ENCODE data around the gene PLEK2. TPM values are rescaled to one million over a fixed set of nuclear protein-coding genes. Genes with fewer than 3 reads are reported as not detected.
"Not testable (repeated sequence)": the region's sequence is repeated elsewhere in the genome, so short reads cannot be mapped to it uniquely, and the experiment has no call there.

The PLEK2 gene
- total RNA-seq, 1 experiment from 2014 or later: 0.55 TPM

DNA sequence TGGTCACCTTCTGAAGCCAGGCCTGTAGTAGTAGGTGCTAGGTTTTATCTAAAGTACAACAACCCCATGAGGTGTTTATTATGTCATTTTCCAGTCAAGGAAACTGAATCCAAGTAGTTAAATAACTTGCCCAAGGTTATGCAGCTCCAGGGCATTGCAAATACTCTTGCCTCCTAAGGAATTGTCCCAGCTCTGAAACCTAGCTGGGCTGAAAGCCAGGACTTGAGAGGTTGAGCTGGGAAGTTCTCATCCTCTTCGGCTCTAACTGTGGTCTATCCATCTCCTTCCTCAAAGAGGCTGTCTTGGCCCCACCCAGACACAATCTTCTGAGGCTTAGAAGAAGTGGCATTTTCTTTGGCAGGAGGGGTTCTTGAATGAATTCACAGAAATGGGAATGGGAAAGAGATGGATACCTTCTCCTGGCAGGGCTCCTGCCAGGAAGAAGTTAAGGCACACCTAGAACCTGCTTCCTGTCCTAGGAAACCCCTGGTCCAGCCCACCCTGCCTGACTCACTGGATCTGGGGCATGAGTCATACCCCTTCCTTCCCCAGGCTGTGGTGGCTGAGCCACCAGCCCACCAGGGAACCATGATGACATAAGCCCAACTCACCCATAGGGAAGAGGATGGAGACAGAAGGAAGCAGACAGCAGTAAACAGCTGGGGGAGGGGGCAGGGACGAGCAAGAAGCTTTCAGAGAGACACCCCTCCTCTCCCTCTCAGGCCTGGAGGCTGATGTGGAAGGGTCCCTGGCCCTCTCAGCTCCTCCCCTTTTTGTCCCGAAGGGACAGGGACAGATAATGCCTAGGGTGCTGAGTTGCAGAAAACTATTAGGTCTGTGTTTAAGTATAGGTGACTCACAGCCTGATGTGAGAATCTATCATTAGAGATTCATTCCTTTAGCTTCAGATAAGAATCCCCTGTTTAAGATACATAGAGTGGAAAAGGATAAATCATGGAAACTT, 2.1 kb upstream of the PLEK2 start:
- no peak for DNase-seq (ENCODE audit: low read depth, low spot score)
- in situ Hi-C loops (cut with HindIII; ENCODE audit: low pct_unique_long_range_greater_than_20kb, low sequenced_read_pairs): no loop called here

DNA sequence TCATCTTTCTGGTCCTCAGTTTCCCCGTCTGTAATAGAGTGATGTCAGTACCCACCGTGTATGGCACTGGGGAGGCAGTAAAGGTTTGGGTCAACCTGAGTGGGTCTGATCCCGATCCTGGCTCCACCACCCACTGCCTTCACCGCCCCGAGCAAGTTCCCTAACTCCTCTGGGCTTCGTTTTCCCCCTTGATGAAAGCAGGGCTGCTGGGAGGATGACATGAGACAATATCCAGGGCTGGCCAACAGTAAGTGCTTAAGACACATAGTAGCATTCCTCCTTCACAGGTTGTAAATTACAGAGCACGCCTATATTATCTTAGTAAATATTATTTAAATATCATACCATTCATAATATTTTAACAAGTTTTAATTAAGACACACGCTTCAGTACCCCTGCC, 595 bp downstream of the PLEK2 start:
- DNase-seq (ENCODE audit: low read depth, low spot score): no peak
- in situ Hi-C loops (cut with HindIII; ENCODE audit: low pct_unique_long_range_greater_than_20kb, low sequenced_read_pairs): no loop called here

DNA sequence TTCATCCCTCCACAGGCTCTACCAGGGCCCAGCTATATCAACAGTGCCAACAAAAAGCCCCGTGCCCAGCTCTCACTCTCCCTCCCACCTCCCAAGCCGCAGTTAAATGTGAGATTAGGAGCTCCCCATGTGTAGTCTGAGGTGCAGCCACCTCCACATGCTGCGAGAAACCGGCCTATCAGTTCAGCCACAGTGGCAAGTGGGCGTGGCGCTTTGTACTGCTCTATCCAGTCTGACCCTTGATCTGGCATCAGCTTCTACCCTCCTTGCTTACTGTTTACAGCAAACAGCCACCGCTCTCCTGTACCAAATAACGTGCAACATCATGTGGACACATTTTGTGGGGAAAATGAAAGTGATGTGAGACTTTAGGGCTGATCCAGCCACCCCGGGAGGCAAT, 1.7 kb downstream of the PLEK2 start:
- no peak for DNase-seq (ENCODE audit: low read depth, low spot score)
- in situ Hi-C loops (cut with HindIII; ENCODE audit: low pct_unique_long_range_greater_than_20kb, low sequenced_read_pairs): no loop called here

DNA sequence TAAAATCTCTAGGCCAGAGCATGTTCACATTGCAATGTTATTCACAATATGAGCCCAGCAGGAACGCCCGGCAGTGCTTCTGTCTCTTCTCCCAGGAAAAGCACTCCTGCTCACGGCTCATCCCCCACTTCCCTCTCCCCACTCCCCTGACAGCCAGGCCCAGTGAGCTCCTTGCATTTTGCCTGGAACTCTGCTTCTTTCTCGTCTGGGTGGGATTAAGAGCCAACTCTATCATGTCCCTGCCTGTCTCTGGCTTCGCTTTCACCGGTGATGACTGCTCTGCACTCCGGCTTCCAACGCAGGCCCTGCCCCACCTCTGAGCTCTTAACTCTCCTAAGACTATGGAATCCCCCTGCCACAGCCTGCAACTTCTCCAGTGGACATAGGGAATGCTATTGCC, 2.5 kb downstream of the PLEK2 start:
- in situ Hi-C loops (cut with HindIII; ENCODE audit: low pct_unique_long_range_greater_than_20kb, low sequenced_read_pairs): no loop called here

DNA sequence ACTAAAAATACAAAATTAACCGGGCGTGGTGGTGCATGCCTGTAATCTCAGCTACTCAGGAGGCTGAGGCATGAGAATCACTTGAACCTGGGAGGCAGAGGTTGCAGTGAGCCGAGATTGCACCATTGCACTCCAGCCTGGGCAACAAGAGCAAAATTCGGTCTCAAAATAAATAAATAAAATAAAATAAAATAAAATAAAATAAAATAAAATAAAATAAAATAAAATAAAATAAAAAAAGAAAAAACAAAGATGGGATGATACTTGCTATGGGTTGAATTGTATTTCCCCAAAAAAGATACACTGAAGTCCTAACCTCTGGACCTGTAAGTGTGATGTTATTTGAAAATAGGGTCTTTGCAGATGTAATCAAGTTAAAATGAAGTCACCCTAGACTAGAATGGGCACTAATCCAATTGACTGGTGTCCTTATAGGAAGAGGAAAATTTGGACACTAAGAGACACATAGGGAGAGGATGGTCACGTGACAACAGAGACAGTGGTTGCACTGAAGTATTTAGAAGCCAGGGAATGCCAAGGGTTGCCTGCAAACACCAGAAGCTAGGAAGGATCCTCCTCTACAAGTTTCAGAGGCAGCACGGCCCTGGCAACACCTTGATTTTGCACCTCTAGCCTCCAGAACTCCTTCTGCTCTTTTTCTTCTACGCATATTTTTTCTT, 3.7 kb downstream of the PLEK2 start:
- DNase-seq (ENCODE audit: low read depth, low spot score); in situ Hi-C loops (cut with HindIII; ENCODE audit: low pct_unique_long_range_greater_than_20kb, low sequenced_read_pairs): not testable (repeated sequence)

More for the DNA sequence above, 2.5 kb downstream of the PLEK2 start:
- no peak for DNase-seq (ENCODE audit: low read depth, low spot score)

DNA sequence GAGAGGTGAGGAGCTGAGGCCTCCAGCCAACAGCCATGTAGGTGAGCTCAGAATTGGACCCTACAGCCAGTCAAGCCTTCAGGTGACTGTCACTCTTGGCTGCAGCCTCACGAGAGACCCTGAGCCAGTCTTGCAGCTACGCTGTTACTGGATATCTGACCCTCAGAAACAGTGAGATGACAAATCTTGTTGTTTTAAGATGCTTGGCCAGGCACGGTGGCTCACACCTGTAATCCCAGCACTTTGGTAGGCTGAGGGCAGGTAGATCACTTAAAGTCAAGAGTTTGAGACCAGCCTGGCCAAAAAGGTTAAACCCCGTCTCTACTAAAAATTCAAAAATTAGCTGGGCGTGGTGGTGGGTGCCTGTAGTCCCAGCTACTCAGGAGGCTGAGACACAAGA, 6.2 kb downstream of the PLEK2 start:
- in situ Hi-C loops (cut with HindIII; ENCODE audit: low pct_unique_long_range_greater_than_20kb, low sequenced_read_pairs): no loop called here
- DNase-seq (ENCODE audit: low read depth, low spot score): no peak

DNA sequence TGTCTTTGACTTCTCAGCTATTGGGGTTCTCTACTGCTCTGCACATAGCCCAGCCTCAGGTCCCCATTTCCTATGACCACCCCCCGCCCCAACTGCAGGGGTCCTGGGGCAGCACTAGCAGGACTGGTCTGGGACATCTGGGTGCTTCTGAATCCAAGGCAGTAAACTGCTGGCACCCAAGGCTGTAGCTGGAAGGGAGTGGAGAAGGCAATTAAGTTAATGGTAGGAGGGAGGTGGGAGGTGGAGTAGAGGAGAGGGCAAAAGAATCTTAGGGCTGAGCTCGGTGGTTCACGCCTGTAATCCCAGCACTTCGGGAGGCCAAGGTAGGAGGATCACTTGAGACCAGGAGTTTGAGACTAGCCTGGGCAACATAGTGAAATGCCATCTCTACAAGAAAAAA, 11.5 kb downstream of the PLEK2 start:
- DNase-seq (ENCODE audit: low read depth, low spot score): no peak
- in situ Hi-C loops (cut with HindIII; ENCODE audit: low pct_unique_long_range_greater_than_20kb, low sequenced_read_pairs): no loop called here

DNA sequence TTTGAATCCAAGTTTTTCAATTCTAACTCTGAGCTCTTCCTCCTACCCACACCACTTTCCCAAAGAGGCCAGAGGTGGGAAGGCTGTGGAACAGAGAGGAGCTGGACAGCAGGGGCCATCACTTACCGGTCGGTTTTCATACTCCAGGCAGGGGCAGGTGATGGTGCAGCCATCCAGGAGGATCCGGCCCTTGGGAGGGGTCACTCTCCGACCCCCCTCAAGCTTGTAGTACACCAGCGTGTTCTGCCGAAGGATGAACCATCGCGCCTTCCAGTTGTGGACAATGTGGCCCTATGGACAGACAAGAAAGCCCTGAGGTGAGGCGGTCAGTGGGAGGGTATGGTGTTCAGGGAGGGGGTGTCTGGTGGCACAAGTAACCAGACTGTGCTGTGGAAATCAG, 14.4 kb downstream of the PLEK2 start:
- DNase-seq (ENCODE audit: low read depth, low spot score): no peak
- in situ Hi-C loops (cut with HindIII; ENCODE audit: low pct_unique_long_range_greater_than_20kb, low sequenced_read_pairs): no loop called here

DNA sequence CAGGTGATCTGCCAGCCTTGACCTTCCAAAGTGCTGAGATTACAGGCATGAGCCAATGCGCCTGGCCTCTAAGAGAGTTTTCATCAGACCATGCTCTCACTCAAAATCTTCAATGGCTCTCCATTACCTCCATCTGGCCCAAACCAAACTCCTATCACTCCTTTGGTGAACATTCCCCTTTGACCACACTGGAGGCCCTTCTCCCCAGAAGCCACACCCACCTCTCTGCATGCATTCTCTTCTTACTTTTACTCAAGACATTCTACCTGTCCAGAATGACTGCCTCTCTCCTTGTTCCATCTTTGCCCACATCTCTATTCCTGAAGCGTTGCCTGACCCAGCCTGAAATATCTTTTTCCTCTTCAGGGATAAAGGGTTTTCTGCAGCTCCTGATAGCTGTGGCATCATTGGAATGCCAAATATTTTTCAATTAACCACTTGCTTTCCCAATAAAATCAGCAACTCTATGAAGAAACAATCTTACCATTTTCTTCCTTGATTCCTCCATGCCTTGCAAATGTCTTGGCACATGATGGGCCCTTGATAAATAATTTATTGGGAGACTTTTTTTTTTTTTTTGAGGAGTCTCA, 15.5 kb downstream of the PLEK2 start:
- DNase-seq (ENCODE audit: low read depth, low spot score): peak; percentile 53

DNA sequence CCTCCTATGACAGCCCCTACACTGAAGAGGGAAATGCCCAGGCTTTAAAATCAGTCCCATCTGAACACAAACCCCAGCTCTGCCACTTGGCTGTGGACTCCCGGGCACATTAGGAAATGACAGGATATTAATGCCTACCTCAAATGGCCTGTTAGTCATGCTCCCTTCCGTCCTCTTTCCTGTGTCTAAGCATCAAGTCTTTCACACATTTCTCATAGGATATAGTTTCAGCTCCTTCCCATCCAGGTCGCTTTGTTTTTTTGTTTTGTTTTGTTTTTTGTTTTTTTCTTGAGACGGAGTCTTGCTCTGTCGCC, 16.1 kb downstream of the PLEK2 start:
- in situ Hi-C loops (cut with HindIII; ENCODE audit: low pct_unique_long_range_greater_than_20kb, low sequenced_read_pairs): no loop called here
- DNase-seq (ENCODE audit: low read depth, low spot score): no peak

More for the DNA sequence above, 15.5 kb downstream of the PLEK2 start:
- in situ Hi-C loops (cut with HindIII; ENCODE audit: low pct_unique_long_range_greater_than_20kb, low sequenced_read_pairs): no loop called here

DNA sequence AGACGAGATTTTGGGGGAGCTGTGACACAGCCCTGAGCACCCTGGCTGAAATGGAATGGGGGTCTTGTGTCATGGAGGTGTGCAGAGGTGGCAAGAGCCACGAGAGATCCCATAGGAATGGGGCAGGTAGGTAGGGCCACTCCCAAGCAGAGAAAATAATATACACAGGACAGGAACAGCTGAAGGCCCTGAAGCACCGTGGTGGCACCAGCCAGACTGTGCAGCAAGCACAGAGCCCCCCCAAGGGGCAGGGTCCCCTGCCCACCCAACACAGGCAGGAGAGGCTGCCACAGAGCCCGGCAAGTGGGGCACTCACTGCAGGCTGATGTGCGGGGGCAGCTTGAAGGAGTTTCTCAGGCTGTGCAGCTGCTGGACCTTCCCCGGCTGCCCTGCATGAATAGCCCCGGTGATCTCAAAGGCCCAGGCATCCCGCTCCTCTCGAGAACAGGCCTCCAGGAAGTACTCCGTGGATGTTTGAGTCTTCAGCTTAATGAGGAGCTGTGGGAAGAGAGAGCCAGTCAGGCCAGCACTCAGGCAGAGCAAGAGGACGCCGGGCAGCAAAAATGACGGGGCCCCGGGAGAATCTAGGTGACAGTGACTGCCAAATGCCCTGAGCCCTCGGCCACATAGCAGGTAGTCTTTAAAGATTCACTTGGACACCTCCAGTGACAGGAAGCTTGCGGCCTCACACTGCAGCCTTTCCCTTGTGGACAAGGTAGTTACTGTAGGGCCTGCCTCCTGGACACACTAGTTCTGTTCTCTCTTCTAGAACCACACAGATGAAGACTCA, 16.7 kb downstream of the PLEK2 start:
- no peak for DNase-seq (ENCODE audit: low read depth, low spot score)
- in situ Hi-C loops (cut with HindIII; ENCODE audit: low pct_unique_long_range_greater_than_20kb, low sequenced_read_pairs): no loop called here

DNA sequence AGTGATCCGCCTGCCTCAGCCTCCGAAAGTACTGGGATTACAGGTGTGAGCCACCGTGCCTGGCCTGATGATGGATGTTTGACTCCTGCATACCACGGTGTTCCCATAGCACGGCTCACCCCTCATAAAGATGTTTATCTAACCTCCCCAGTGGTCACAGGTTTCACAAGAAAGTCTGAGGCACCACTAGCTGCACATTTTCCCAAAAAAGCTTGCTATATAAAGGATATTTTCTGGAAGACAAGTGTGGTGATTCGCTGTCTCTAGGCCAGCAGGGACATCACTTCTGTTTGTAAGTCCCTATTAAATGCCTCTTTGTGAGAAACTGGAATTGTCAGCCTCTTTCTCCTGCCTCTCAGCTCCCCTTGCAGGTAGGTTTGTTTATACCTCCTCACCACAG, 18.3 kb downstream of the PLEK2 start:
- DNase-seq (ENCODE audit: low read depth, low spot score): no peak
- in situ Hi-C loops (cut with HindIII; ENCODE audit: low pct_unique_long_range_greater_than_20kb, low sequenced_read_pairs): no loop called here

DNA sequence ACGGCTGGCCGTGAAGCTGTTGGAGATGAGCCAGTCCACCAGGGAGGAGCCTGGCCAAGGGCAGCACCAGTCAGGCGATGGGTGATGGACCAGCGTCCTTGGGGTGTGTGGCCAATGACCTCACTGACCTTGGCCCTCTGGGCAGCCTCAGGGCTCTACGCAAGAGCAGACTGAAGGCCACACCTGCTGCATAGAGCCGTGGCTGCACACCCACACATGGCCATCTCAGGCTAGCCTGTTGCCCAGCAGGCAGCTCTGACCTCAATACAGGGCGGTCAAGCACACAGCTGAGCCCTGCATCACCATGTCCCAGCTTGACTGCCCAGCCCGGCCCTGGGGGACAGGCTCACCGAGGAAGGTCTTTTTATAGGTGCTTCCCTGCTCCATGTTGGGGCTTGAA, 19.2 kb downstream of the PLEK2 start:
- no peak for DNase-seq (ENCODE audit: low read depth, low spot score)
- in situ Hi-C loops (cut with HindIII; ENCODE audit: low pct_unique_long_range_greater_than_20kb, low sequenced_read_pairs): no loop called here

DNA sequence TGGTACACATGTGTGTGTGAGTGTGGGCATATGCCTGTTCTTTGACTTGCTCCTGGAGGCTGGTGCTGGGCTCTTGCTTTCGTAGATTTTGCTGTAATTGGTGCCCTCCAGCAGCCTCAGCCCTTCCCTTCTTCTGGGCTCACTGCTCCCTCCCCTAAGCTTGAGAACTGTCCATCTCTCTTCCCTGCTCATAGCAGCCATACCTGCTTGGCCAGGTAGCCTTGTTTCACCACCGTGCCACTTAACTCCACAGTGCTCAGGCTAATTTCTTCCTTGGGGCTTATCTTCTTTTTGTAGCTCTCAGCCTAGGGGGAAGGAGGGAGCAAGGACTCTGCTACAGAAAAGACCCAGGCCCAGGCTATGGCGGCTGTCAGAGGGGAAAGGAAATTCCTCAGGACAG, 19.8 kb downstream of the PLEK2 start:
- DNase-seq (ENCODE audit: low read depth, low spot score): no peak
- in situ Hi-C loops (cut with HindIII; ENCODE audit: low pct_unique_long_range_greater_than_20kb, low sequenced_read_pairs): no loop called here

DNA sequence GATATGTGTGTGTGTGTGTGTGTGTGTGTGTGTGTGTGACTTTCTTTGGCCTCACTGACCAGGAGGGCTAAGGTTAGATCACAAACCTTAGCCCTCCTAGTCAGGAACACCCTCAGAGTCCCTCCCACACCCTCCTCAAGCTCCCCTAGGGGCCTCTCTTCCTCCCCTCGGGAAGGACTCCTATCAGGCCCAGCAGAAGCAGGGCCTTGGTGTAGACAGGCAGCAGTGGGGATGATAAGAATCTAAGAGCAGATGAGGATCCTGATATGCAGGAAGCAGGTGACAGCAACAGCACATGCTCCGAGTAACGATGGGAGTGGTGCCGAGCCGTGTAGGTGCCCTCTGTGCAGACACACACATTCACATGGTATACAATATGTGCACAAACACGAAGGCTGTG, 20.7 kb downstream of the PLEK2 start:
- in situ Hi-C loops (cut with HindIII; ENCODE audit: low pct_unique_long_range_greater_than_20kb, low sequenced_read_pairs): no loop called here
- no peak for DNase-seq (ENCODE audit: low read depth, low spot score)

DNA sequence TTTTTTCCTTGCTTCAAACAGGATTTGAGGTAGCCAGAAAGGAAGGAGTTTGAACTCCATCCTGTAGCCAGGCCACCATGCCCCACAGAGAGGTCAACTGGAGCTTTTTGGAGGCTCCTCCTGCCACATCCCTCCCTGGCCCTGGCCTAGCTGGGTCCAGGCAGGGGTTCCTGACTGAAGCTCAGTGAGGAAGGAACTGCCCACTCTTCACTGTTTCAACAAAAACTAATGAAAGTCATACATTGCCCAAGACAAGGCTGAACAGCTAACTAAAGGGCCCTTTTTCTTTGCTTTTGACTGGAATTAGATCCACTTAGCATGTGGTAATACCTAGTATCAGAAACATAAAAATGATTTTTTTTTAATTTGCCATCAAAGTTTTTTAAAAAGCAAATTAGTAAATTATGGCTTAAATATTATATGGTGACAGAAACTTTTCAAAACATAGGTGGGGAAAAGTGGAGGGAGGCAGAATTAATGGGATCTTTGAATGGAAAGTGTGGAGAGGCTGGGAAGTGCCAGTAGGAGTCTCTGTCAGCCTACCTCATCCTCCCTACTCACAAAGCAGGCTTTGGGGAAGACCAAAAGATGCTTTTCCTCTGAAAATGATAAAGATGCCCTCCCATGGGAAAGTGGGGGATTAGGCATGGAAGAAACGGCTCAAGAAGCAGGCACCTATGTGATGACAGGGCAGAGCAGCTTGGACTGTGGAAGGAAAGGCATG, 22.0 kb downstream of the PLEK2 start:
- no peak for DNase-seq (ENCODE audit: low read depth, low spot score)
- in situ Hi-C loops (cut with HindIII; ENCODE audit: low pct_unique_long_range_greater_than_20kb, low sequenced_read_pairs): no loop called here

DNA sequence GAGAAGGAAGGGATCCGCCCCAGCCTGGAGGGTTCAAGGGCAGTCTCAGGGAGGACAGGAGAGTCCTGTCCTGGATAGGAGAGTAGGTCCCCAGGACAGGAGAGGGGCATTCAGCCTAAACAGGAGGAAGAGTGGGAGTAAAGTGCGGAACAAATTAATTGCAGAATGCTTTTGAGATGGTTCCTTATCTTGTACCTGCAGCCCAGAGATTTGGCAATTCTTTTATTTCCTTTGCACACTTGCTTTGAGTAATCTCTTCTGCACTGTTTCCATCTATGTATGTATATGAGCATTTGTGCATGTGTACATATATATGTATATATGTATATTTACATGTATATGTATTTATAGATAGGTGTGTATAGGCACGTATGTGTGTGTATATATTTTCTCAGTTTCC, 22.7 kb downstream of the PLEK2 start:
- in situ Hi-C loops (cut with HindIII; ENCODE audit: low pct_unique_long_range_greater_than_20kb, low sequenced_read_pairs): no loop called here

More for the DNA sequence above, 22.7 kb downstream of the PLEK2 start:
- DNase-seq (ENCODE audit: low read depth, low spot score): no peak
